Putamen (tissue), 1 donor: ENCODE results near the gene ASZ1.
"Not testable (repeated sequence)": the region's sequence is repeated elsewhere in the genome, so short reads cannot be mapped to it uniquely, and the experiment has no call there.

Experiments used
- DNase-seq: peaks from one replicate; pipeline ENCODE4 v3.0.0-alpha.2; 2016; ENCODE audit warnings: low spot score

Gene ASZ1, protein sequence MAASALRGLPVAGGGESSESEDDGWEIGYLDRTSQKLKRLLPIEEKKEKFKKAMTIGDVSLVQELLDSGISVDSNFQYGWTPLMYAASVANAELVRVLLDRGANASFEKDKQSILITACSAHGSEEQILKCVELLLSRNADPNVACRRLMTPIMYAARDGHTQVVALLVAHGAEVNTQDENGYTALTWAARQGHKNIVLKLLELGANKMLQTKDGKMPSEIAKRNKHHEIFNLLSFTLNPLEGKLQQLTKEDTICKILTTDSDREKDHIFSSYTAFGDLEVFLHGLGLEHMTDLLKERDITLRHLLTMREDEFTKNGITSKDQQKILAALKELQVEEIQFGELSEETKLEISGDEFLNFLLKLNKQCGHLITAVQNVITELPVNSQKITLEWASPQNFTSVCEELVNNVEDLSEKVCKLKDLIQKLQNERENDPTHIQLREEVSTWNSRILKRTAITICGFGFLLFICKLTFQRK

DNA sequence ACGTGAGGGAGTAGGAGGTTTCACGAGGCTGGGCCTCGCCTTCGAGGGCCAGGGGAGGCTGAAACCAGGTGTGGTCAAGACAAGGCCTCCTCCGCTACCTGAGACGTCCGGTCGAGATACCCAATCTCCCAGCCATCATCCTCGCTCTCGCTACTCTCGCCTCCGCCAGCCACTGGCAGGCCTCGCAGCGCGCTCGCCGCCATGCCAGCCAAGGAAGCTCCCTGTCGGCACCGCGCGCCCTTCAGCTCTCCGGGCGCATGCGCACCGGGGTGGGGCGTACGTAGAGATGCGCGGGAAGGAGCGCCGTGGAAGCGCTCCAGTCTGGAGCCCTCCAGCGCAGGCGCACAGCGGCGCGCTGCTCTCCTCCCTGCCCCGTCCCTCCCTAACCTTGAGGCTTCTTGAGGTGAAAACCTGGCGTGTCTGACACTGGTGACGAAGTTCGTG is at the start of gene ASZ1:
TSS of gene ASZ1 (minus strand) at position 236 of the 444 bp plus-strand sequence. CDS start at position 203, 33 bp downstream.
- no peak for DNase-seq

DNA sequence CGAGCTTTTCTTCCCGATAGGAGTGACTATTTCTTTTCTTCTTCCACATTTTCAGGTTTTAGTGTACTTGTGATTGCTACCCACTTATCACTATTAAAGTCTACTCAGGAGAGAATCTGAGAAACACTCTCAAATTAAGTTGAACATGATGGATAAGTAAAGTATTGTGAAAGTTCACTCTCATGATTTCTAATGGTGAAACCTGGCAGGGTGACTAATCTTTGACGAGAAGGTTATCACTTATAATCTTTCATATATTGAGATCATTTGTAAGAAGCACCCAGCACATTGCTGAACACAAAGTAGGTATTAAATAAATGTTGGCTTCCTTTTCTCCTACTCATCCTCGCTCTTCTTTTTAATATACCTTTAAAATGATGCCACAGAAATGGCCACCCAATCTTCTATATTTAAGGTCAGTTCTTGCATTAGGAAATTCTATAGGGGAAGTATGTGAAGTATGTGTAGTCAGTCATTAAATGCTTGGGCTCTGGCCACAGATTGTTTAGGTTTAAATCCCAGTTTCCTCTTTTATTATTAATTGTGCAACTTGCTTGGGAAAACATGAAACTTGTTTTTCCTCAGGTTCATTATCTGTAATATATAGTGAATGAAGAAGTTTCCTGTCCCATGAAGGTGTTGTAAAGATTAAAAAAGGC is 49.4 kb upstream of the ASZ1 start:
- DNase-seq: no peak

DNA sequence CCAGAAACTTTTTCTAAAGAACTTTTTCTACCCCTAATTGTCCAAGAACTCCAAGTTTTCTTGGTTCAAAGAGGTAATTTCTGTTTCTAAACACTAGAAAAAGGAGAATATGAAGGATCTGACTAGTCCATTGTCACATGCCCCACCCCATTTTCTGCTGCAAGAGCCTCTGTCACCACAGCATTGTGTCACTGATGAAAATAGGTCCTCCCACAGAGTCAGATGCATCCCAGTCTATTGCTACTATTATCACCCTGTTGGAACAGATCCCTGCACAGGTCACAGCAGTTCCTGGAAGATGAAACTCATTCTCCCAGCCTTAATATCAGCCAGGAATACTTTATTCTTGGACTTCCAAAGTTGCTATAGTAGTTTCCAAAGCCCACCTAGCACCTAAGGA is 45.0 kb upstream of the ASZ1 start:
- DNase-seq: no peak

DNA sequence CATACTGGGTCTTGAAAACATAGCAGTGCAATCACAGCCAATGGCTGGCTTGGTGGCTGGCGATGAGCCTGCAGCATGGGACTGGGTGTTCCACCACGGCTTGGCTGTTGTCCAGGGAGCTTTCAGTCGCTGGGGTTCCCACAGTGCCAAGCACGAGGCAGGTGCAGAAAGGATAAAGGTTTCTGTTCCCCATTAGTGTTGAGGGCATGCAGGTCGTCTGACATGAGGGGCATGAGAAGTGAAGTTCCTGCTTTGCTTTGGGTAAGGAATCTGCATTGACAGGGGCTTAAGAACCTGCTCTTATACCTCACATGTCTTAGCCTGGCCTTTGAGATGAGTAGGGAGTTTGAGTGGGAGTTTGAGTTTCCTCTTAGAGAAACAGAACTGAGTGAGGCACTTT is 43.5 kb upstream of the ASZ1 start:
- no peak for DNase-seq

DNA sequence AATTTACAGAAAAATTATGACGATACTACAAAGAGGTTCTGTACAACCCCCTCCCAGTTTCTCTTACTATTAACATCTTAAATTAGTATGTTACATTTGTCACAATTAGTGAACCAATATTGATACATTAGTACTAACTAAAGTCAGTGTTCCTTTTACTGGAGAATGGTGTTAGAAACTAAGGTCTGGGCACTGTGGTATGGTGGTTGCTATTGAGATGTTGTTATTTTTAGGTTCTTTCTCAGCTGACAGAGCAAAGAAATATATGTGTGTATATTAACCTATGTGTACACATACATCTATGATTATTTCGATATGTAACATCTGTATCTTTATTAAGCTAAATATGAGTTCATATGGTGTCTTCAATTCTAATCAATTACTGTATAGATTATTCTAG is 40.9 kb upstream of the ASZ1 start:
- no peak for DNase-seq

DNA sequence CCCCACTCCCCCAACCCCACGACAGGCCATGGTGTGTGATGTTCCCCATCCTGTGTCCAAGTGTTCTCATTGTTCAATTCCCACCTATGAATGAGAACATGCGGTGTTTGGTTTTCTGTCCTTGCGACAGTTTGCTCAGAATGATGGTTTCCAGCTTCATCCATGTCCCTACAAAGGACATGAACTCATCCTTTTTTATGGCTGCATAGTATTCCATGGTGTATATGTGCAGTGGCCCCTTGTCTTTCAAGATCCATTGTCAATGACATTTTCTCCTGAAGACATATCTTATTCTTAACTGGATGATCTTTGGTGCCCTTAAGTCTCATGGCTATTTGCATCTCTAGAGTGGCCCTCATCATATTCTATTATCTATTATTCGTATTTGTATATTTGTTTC is 33.5 kb upstream of the ASZ1 start:
- DNase-seq: not testable (repeated sequence)

DNA sequence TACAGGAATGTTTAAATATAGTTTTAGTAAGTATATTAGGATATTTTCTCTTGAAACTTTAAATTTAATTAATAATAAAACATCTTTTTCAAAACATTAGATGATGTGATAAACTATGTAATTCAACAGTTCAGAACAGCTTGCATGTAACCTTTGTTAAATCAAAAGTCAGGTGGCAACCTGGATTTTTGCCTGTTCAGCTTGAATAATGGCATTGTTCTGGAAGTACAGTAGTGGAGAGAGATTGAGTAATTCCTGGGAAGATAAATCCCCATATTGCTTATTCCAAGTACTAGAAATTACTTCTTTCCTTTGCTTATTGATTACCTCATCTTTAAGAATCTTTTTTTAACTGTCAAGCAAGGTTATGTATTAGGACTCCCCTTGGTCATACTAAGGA is 32.4 kb upstream of the ASZ1 start:
- DNase-seq: no peak

DNA sequence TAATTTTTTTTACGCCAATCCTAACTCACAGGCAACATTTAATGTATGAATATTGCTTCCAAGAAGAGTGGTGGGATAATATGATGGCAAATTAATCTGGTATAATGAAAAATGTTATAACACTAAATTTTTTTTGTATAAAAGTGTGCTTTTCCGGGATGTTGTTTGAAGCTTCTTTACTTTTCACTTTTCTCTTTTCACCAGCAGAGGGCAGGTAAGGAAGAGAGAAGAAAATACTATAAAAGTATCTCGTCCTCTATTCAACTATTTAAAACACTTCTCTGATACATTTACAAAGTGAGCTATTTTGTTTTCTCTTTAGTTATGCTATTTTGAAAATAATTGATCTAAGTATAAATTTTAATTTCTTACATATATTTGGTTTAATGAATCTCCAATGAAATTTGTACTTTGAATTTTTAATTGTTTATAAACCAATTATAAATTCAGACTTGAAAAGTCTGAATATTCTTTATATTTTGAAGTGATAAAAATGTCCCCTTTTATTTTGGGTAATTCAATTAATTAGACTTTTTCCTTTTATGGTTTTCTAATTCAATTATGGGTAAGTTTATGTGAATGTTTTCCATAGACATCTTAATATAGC is 31.8 kb upstream of the ASZ1 start:
- no peak for DNase-seq

DNA sequence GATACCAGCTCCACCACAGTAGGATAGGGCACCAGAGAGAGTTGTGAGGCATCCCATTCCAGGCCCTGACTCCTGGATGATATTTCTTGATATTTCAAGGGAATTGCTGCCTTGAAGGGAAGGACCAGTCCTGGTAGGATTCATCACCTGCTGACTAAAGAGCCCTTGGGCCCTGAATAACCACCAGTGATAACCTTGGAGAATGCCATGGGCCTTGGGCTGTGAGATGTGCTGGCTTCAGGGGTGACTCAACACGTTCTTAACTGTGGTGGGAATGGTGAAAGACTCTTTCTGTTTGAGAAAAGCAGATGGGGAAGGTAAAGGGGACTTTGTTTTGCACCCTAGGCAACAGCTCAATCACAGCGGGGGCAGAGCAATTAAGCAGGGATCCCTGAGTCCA is 21.4 kb upstream of the ASZ1 start:
- DNase-seq: no peak

DNA sequence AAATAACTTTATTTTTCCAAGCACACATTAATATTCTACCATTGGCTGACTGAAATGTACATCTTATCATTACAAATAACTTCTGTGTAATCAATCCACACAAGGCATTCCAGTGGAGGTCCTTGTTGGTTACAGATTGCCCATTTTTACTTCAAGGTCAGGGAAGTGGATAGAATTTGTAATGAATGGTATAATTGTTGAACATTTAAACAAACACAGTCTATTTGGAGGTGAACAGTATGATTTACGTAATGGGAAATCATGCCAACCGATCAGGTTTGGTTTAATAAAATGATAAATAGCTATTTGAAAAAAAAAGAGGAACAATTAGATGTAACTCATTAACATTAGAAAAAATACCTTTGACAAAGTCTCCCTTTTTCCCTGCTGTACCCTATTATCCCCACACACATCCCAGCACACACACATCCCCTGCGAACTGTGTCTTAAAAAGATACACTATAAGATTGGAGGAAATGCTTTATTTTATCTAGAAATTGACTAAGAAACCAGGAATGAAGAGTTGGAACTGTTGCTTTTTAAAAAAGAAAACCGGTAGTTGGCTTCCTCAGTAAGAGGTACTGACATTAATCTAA is 19.0 kb upstream of the ASZ1 start:
- DNase-seq: no peak

DNA sequence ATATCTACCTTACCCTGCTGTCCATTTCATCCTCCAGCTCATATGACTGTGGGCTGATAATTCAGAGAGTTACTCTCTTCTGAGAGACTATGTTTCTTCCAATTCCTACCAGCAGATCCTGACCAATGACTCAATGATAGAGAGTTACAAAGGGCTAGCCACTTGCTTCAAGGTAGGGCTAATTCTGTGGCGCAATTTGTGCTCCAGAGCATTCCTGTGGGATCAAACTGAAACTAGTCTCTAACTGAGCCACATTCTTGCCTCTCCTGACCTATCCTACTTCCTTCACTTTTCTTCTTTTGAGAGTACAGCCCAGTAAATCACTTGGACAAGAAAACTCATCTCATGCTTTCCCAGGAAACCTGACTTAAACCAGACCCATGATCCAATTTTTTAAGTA is 17.9 kb upstream of the ASZ1 start:
- no peak for DNase-seq

DNA sequence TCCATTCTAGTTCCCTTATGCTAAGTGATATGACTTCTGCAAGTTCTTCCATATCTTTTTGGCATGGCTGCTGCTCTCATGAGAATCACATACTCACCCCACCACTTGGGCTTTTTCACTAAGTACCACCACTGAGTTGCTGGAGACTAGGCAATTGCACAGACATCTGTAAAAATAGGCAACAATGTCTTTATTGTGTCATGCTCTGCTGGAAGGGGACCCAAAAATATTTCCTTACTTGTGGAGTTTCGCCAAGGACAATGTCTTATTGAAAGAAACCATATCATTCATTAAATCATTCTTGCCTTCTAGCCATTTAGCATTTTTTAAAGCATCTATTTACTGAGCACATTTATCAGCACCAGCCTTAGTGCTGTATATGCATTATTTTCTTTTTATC is 17.4 kb upstream of the ASZ1 start:
- no peak for DNase-seq

DNA sequence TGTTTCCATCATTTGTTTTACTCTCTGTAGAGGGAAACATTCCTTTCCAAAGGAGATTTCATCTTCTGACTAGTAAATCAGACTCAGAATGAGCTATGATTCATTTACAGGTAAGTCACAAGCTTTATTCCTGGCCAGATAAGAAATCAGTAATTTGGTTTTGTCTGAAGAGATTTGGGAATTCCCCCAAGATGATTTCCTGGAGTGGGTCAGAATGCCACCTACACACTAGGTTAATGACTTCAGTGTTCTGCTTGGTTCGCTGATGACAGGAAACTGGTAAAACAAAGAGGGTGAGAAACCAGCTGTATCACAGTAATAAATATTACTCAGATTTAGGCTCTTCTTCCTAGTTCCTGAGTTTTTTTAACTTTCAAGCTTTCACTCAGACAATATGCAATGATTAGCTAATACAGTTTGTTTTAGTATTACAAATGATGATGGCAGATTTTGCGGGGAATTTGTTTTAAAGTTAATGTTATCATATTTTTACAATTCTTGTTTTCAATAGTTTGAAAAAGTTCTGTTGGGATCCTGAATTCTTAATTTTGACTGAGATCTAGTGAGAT is 8.3 kb upstream of the ASZ1 start:
- DNase-seq: no peak

DNA sequence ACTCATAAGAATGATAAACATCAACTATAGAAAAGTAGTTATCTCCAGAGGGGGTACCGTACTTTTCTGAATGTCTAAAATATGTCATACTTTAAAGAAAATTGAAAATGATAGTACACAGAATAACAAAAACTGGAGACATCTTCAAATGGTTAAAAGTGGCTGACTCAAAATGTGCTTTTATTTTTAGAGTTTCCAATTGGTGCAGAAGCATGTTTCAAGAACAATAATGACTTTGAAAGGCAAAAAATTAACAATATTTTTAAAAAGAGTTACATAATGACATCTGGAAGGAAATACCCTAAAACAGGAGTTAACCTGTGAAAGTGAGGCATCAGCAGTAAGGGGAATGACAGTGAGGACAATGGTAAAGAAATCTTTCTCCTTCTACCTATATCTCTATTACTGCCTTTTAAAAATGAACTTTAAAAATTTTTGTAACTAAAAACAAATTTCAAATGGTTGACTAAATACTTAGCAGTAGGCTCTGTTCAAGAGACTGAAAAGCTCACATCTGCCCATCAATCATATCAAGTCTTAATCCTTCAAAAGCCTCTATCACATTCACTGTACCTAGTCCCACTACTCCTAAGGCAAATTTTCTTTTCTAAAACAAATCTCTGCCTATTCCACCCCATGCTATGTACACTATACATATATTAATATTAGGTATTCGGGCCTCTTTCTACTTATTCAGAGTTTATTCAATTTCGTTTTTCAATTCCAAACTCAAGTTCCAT is 3.0 kb downstream of the ASZ1 start:
- DNase-seq: no peak

DNA sequence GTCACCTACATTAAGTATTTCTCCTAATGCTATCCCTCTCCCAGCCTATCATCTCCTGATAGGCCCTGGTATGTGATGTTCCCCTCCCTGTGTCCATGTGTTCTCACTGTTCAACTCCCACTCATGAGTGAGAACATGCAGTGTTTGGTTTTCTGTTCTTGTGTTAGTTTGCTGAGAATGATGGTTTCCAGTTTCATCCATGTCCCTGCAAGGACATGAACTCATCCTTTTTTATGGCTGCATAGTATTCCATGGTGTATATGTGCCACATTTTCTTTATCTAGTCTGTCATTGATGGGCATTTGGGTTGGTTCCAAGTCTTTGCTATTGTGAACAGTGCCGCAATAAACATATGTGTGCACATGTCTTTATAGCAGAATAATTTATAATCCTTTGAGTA is 12.7 kb downstream of the ASZ1 start:
- DNase-seq: not testable (repeated sequence)

DNA sequence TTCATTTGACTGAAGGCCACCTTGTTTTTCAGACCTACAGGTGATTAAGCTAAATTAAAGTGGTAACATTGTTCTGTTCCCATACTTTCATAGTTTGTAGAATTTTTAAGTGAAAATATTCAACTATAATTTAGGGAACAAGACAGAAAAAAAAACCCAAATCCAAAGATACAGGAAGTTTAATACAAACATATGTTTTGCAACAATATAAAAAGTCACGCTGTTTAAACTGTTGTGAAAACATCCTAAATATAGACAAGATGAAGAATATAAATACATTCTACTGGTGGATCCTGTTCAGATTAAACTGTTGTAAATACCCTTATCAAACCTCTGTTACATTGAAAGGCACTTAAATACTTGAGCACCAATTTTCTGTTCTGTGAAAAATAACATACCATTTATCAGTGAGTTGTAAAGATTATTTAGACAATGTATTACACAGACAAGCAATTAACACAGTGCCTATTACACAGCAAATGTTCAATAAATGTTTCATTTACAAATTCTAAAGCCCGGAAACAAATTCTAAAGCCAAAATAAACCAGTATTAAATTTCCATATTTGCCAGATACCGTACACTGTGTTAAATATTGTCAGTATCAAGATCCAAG is 14.2 kb downstream of the ASZ1 start:
- DNase-seq: no peak

DNA sequence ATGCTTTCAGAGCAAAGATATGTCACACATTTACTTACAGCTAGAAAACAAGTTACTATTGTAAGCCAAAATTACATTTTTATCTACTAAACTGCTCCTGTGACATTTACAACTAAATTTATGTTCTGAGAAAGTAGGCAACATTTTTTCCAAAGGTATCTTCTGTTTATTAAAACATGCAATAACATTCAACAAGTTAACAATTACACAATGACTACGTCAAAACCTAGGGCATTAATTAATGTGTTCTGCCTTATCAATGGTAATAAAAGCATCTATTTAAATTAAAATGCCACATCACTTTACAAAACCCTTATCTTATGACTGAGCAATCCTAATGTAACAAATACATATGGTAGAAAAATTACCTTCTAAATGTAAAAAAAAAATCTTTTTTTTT is 14.9 kb downstream of the ASZ1 start:
- DNase-seq: no peak

DNA sequence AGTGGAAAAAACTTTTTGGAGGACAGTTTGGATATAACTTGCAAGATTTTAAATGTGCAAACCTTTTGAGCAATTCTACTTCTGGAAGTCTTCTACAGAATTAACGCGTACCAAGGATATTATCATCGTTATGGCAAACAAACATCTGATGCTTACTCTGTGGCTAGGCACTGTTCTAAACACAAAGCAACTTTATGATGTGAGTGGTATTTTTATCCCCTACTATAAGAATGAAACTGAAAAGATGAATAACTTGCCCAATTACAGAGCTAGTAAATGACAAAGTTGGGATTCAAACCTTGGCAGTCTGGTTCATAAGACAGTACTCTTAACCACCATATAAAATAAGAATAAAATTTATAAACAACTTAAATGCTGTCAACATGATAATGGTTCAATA is 15.8 kb downstream of the ASZ1 start:
- DNase-seq: no peak

DNA sequence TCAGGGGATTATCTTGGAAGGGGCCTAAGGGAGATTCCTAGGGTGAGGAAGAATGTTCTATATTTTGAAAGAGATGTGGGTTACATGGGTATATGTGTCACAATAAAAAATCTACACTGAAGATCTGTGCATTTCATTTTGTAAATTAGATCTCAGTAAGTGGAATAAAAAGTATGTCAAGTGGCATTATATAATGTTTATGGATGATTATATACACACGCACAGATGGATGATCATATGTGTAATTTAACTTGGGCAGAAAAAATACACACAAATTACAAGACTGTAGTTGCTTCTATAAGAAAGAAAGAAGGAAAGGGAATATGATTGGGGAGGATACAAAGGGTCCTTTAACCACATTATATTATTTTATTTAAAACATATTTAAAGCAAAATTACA is 18.5 kb downstream of the ASZ1 start:
- no peak for DNase-seq

DNA sequence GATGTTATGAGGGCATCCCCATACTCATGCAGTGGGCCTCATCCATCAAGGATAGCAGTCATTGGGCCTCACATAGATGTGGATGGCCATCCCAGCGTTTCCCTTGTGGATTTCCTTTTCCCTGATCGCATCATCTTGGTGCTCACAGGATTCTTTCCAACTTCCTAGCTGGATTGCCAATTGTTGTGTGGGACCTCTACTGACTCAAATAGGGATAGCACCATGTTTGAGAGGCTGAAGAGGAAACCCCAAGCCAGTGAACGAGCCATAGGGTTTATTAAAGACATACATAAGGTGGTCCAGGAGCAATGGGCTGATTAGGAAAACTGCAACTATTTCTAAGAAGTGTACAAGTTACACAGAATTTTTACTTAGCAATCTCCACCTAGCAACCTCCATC is 21.8 kb downstream of the ASZ1 start:
- DNase-seq: no peak

DNA sequence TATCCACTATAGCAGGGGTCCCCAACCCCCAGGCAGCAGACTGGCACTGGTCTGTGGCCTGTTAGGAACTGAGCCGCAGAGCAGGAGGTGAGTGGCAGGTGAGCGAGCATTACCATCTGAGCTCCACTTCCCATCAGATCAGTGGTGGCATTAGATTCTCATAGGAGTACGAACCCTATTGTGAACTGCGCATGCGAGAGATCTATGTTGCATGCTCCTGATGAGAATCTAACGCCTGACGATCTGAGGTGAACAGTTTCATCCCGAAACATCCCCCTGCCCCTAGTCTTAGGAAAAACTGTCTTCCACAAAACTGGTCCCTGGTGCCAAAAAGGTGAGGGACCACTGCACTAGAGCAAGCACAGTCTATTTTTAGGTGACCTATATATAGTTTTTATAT is 23.6 kb downstream of the ASZ1 start:
- no peak for DNase-seq
